ENCODE data around the gene PKN1. TPM values are rescaled to one million over a fixed set of nuclear protein-coding genes. Genes with fewer than 3 reads are reported as not detected.

Gene PKN1
- total and polyA plus RNA-seq, 10 of the 15 experiments (the other 5 are each of a cell fraction or from before 2014, with no cell fraction given) = 1.0 to 189 (median 52.7) TPM

- Histone ChIP-seq H3K4me3 (peak overlapping the region; percentile 61), H3K9me3 (replicated peaks; ENCODE audit: control insufficient read depth, insufficient read depth, low read length) (no peaks in the 10 kb centered on the region), H3K4me1 (ENCODE audit: control insufficient read depth, insufficient read depth, low read length) (peaks cover 26% of the 10 kb centered on the region), H4K20me1 (ENCODE audit: control insufficient read depth, insufficient read depth) (peaks cover 13% of the 10 kb centered on the region), H3K9ac (ENCODE audit: control insufficient read depth, insufficient read depth, low read length) (peak overlapping the region; percentile 99), H2AFZ (ENCODE audit: control insufficient read depth, low read depth, low read length) (no peak overlapping the region), H3K27ac (ENCODE audit: control insufficient read depth, insufficient read depth) (peak overlapping the region; percentile 95), H3K27me3 (replicated peaks in 1 of 2; ENCODE audit: control insufficient read depth in 2 of 2, insufficient read depth in 2 of 2, low read length in 1 of 2) (no peaks in the 10 kb centered on the region), H3K79me2 (ENCODE audit: control insufficient read depth, insufficient read depth, low read length) (peaks cover 56% of the 10 kb centered on the region), H3K36me3 (ENCODE audit: control insufficient read depth in 2 of 2, insufficient read depth in 2 of 2, low read length in 1 of 2) (peaks cover 4 to 10% of the 10 kb centered on the region in 2 experiments), H3K4me2 (ENCODE audit: control insufficient read depth, insufficient read depth) (peak overlapping the region; percentile 1; the same call in 1 of the 2 replicates)
- ChIA-PET SMC1A (ENCODE audit: uncharacterized antibody, unreplicated experiment) (interaction anchor here (2.2 kb wide), 1 partner anchor 63 kb away, joined by 5 read pairs; no protein-coding TSS in a partner anchor), CTCF (interaction anchor here (1.8 to 4.1 kb wide), 4 partner anchors 12 to 61 kb away, joined by 6 to 37 read pairs (median 8); partner anchors contain the start of gene PKN1), POLR2A (interaction anchor here (1.0 kb wide), 1 partner anchor 14 kb away, joined by 3 read pairs; no protein-coding TSS in a partner anchor), RAD21 (ENCODE audit: unreplicated experiment) (interaction anchor here (1.0 to 3.3 kb wide), 3 partner anchors 35 to 57 kb away, joined by 4 to 7 read pairs (median 5); no protein-coding TSS in a partner anchor)
- BruUV-seq (replicated peaks) = no TSS peak
- intact Hi-C loops (cut with micrococcal nuclease; ENCODE audit: unreplicated experiment) (loop anchor here (5.0 kb wide), 1 partner anchor 54 kb away; no protein-coding TSS in a partner anchor), in situ Hi-C loops (cut with MboI) (no loop called here)
- peak; percentile 80 for ATAC-seq
- WGBS (ENCODE audit: insufficient coverage, insufficient replicate concordance, low lambda C conversion rate, missing lambda C conversion rate) = 0% methylated on average over 15 of the region's 23 CpGs
- no peak for FAIRE-seq
- TF ChIP-seq POLR2AphosphoS5 (IDR thresholded peaks at IDR 0.05; ENCODE audit: low read length) (0 out of 2 replicates have a peak, but pooled peaks have one; percentile 31), KAT2A (conservative IDR thresholded peaks at IDR 0.05; ENCODE audit: control insufficient read depth, low read depth, low read length) (no peak), YY1 (IDR thresholded peaks at IDR 0.05; ENCODE audit: low read depth, low read length) (peak; percentile 35; the same call in 1 of the 2 replicates)
- no peak for DNase-seq (ENCODE audit: low read depth, low spot score)
These were observed 14.3 kb upstream of the PKN1 start for GRCh38 chr19:14418856-14419105.

- H3K9me3 ChIP-seq (replicated peaks; ENCODE audit: control insufficient read depth, insufficient read depth, low read length) = no peaks in the 10 kb centered on the region
- POLR2A ChIA-PET = interaction anchor here (0.6 to 1.6 kb wide), 7 partner anchors 10 to 283 kb away, joined by 3 to 6 read pairs (median 3); partner anchors contain the start of genes ASF1B and PKN1
- ATAC-seq (peak; percentile 94), FAIRE-seq (peak; percentile 98), DNase-seq (ENCODE audit: low read depth, low spot score) (peak; percentile 97)
- in situ Hi-C loops (cut with MboI) = no loop called here
- RAD21 ChIA-PET (ENCODE audit: unreplicated experiment) = interaction anchor here (0.8 to 3.3 kb wide), 6 partner anchors 10 to 57 kb away, joined by 3 to 7 read pairs (median 4); partner anchors contain the start of gene PKN1
- peak within 1 kb of the TSS; percentile 95 for H2AFZ ChIP-seq (ENCODE audit: control insufficient read depth, low read depth, low read length)
- peaks cover 2 to 10% of the 10 kb centered on the region in 2 experiments for H3K36me3 ChIP-seq (ENCODE audit: control insufficient read depth in 2 of 2, insufficient read depth in 2 of 2, low read length in 1 of 2)
- H3K27me3 ChIP-seq (replicated peaks in 1 of 2; ENCODE audit: control insufficient read depth in 2 of 2, insufficient read depth in 2 of 2, low read length in 1 of 2) = no peaks in the 10 kb centered on the region
- WGBS (ENCODE audit: insufficient coverage, insufficient replicate concordance, low lambda C conversion rate, missing lambda C conversion rate) = 2% methylated on average over 48 of the region's 57 CpGs
- SMC1A ChIA-PET (ENCODE audit: uncharacterized antibody, unreplicated experiment) = interaction anchor here (1.2 to 2.2 kb wide), 5 partner anchors 11 to 63 kb away, joined by 3 to 13 read pairs (median 4); partner anchors contain the start of gene ADGRE5
- peak within 1 kb of the TSS; percentile 61 for H3K4me3 ChIP-seq
- H3K4me1 ChIP-seq (ENCODE audit: control insufficient read depth, insufficient read depth, low read length) = peaks cover 23% of the 10 kb centered on the region
- peak within 1 kb of the TSS; percentile 93 for H3K4me2 ChIP-seq (ENCODE audit: control insufficient read depth, insufficient read depth)
- intact Hi-C loops (cut with micrococcal nuclease; ENCODE audit: unreplicated experiment) = loop anchor here (5.0 kb wide), 1 partner anchor 53 kb away; no protein-coding TSS in a partner anchor
- H3K79me2 ChIP-seq (ENCODE audit: control insufficient read depth, insufficient read depth, low read length) = peaks cover 52% of the 10 kb centered on the region
- H3K9ac ChIP-seq (ENCODE audit: control insufficient read depth, insufficient read depth, low read length) = peak within 1 kb of the TSS; percentile 99
- BruUV-seq (replicated peaks) = no TSS peak
- H4K20me1 ChIP-seq (ENCODE audit: control insufficient read depth, insufficient read depth) = peaks cover 11% of the 10 kb centered on the region
- peak within 1 kb of the TSS; percentile 95 for H3K27ac ChIP-seq (ENCODE audit: control insufficient read depth, insufficient read depth)
- CTCF ChIA-PET = interaction anchor here (1.0 to 4.1 kb wide), 6 partner anchors 11 to 283 kb away, joined by 3 to 37 read pairs (median 7); partner anchors contain the start of genes ASF1B and PKN1
- peak; percentile 23 for TF ChIP-seq SIX5 (IDR thresholded peaks at IDR 0.05; ENCODE audit: low read depth, low read length, severe bottlenecking)
- peak; percentile 36; the same call in 1 of the 2 replicates for TF ChIP-seq CBFB (IDR thresholded peaks at IDR 0.05; ENCODE audit: low read depth)
- TF ChIP-seq FOS (IDR thresholded peaks at IDR 0.05; ENCODE audit: borderline replicate concordance, extremely low read depth, insufficient read length) = peak; percentile 97
- TF ChIP-seq RAD51 (IDR thresholded peaks at IDR 0.05) = peak; percentile 89
- peak; percentile 16; the same call in 1 of the 2 replicates for TF ChIP-seq TCF3 (IDR thresholded peaks at IDR 0.05; ENCODE audit: borderline replicate concordance, insufficient read depth, low read depth, low read length)
- TF ChIP-seq IRF3 (IDR thresholded peaks at IDR 0.05) = peak; percentile 96
- no peak for TF ChIP-seq RUNX3 (IDR thresholded peaks at IDR 0.05; ENCODE audit: low read length)
- peak; percentile 80 for TF ChIP-seq DPF2 (IDR thresholded peaks at IDR 0.05)
These were observed 13.8 kb upstream of the PKN1 start, which contains the start of gene DDX39A for GRCh38 chr19:14419106-14419813. DDX39A (minus strand) TSS chr19:14419341; CDS start chr19:14413220, 6,121 bp downstream.

Data from GM12878 (cell line).